Measurements from ENCODE around the gene APOA5.

DNA sequence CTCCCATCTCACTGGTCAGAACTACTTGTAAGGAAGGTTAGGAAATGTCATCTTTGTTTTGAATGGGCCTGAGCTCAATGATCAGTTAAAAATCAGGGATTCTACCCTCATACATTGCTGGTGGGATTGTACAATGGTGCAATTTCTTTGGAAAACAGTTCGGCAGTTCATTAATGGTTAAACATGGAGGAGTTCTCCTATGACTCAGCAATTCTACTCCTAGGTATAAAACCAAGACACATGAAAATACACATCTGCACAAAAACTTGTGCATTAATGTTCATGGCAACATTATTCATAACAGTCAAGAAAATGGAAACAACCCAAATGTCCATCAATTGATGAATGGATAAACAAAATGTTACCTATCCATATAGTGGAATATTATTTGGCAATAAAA is 4.9 kb upstream of the APOA5 start:
- TF ChIP-seq CTCF (IDR thresholded peaks at IDR 0.05; ENCODE audit: low read length) (no peak), EZH2 (IDR thresholded peaks at IDR 0.05; ENCODE audit: borderline replicate concordance, low read length) (no peak)
